GM12878 (cell line): ENCODE data around the gene KPNA1. TPM values are rescaled to one million over a fixed set of nuclear protein-coding genes. Genes with fewer than 3 reads are reported as not detected.
A peak's percentile ranks its signal among the peaks of the same experiment; 100 is the strongest.

Experiments
- ATAC-seq: fragments of 200-7000 bp; cut with Tn5 transposase; 3 replicates; pipeline ENCODE4 v1.9.1; 2020; ENCODE audit warnings: mild to moderate bottlenecking, moderate library complexity
- BruUV-seq: library from RNA; stranded (reverse); fragments of 400-500 nt; replicated peaks from 2 replicates; lab custom pipeline; 2021; lab: Mats Ljungman, UMichigan
- CTCF ChIA-PET: fragments of 300-600 bp; sonication (Branson Sonifier 250); formaldehyde crosslinking; extraction: SDS; loops from one replicate; lab custom pipeline; 2021; ENCODE audit warnings: inconsistent platforms; lab: Yijun Ruan, JAX
- POLR2A ChIA-PET: fragments of 350-600 bp; formaldehyde crosslinking; extraction: SDS; loops from one replicate; lab custom pipeline; 2021; ENCODE audit warnings: inconsistent platforms; lab: Charles Lee
- RAD21 ChIA-PET: fragments of 300-600 bp; sonication (Branson Sonifier 250); formaldehyde crosslinking; loops from one replicate; lab custom pipeline; 2023; ENCODE audit warnings: antibody characterized with exemption; ENCODE audit not compliant: unreplicated experiment; lab: Charles Lee
- SMC1A ChIA-PET: fragments of 300-600 bp; sonication (Branson Sonifier 250); formaldehyde crosslinking; loops from one replicate; lab custom pipeline; 2023; ENCODE audit not compliant: unreplicated experiment, uncharacterized antibody; lab: Charles Lee
- DNase-seq: peaks from one replicate; pipeline ENCODE4 v3.0.0-alpha.2; 2011; ENCODE audit warnings: low read depth, low spot score
- FAIRE-seq: peaks from 3 replicates; lab custom pipeline; 2011; peaks lifted over from hg19 to GRCh38; lab: Jason Lieb, UNC
- H2AFZ ChIP-seq: 2 replicates; pipeline ENCODE4 v1.6.0; 2011; ENCODE audit warnings: low read depth, low read length, control low read depth; ENCODE audit not compliant: control insufficient read depth
- H3K27ac ChIP-seq: 2 replicates; pipeline ENCODE4 v1.5.1; 2011; ENCODE audit warnings: control low read depth; ENCODE audit not compliant: control insufficient read depth, insufficient read depth
- H3K27me3 ChIP-seq, 2 experiments: replicated peaks in 1 of 2; 2 replicates each; pipeline versions ENCODE4 v1.6.0 to v1.6.1; 2011; ENCODE audit warnings: low read length in 1 of 2; ENCODE audit not compliant: control insufficient read depth in 2 of 2, insufficient read depth in 2 of 2
- H3K36me3 ChIP-seq, 2 experiments: 2 replicates each; pipeline ENCODE4 v1.5.1; 2011; ENCODE audit warnings: low read length in 1 of 2; ENCODE audit not compliant: control insufficient read depth in 2 of 2, insufficient read depth in 2 of 2
- H3K4me1 ChIP-seq: 2 replicates; pipeline ENCODE4 v1.6.1; 2011; ENCODE audit warnings: mild to moderate bottlenecking, low read length, moderate library complexity, mixed read lengths; ENCODE audit not compliant: control insufficient read depth, insufficient read depth
- H3K4me2 ChIP-seq: 2 replicates; pipeline ENCODE4 v1.6.0; 2011; ENCODE audit warnings: control low read depth; ENCODE audit not compliant: control insufficient read depth, insufficient read depth
- H3K4me3 ChIP-seq: fragments of 200-600 bp; sonication (generic); 2 replicates; pipeline ENCODE4 v1.5.1; 2016
- H3K79me2 ChIP-seq: 2 replicates; pipeline ENCODE4 v1.6.0; 2011; ENCODE audit warnings: low read length; ENCODE audit not compliant: control insufficient read depth, insufficient read depth
- H3K9ac ChIP-seq: 2 replicates; pipeline ENCODE4 v1.8.0; 2011; ENCODE audit warnings: low read length, control low read depth, mixed read lengths; ENCODE audit not compliant: control insufficient read depth, insufficient read depth
- H3K9me3 ChIP-seq: replicated peaks from 3 replicates; pipeline ENCODE4 v1.5.1; 2011; ENCODE audit warnings: mild to moderate bottlenecking, low read length; ENCODE audit not compliant: control insufficient read depth, insufficient read depth
- H4K20me1 ChIP-seq: 2 replicates; pipeline ENCODE4 v1.6.0; 2011; ENCODE audit not compliant: control insufficient read depth, insufficient read depth
- ATF3 ChIP-seq: IDR thresholded peaks from 2 replicates; pipeline ENCODE4 v1.6.1; 2011; ENCODE audit warnings: low read depth, mild to moderate bottlenecking, low read length, moderate library complexity, borderline replicate concordance; ENCODE audit errors: extremely low read depth
- HSF1 ChIP-seq: fragments of 150-350 bp; IDR thresholded peaks from 2 replicates; pipeline ENCODE4 v1.6.1; 2014; ENCODE audit warnings: mild to moderate bottlenecking, low read depth, low read length
- IKZF2 ChIP-seq, 2 experiments: fragments of 450-650 bp; IDR thresholded peaks; 2 replicates each; pipeline ENCODE4 v1.6.1; 2017; ENCODE audit warnings: mild to moderate bottlenecking in 2 of 2, moderate library complexity in 2 of 2
- JUNB ChIP-seq: IDR thresholded peaks from 2 replicates; pipeline ENCODE4 v1.6.1; 2016; ENCODE audit warnings: antibody characterized with exemption, mild to moderate bottlenecking
- JUND ChIP-seq: IDR thresholded peaks from 2 replicates; pipeline ENCODE4 v1.6.1; 2012; ENCODE audit warnings: low read depth, mild to moderate bottlenecking, low read length, improper control_type of control experiment, moderate library complexity
- MLLT1 ChIP-seq: fragments of 450-650 bp; IDR thresholded peaks from 2 replicates; pipeline ENCODE4 v1.6.1; 2016; ENCODE audit warnings: mild to moderate bottlenecking
- SPI1 ChIP-seq: IDR thresholded peaks from 2 replicates; pipeline ENCODE4 v1.6.1; 2011; ENCODE audit warnings: low read depth, mild to moderate bottlenecking, low read length, moderate library complexity, borderline replicate concordance; ENCODE audit not compliant: insufficient read depth
- SUZ12 ChIP-seq: fragments of 200-600 bp; sonication (generic); IDR thresholded peaks from one replicate; pipeline ENCODE4 v1.6.1; 2018; ENCODE audit warnings: antibody characterized with exemption, mild to moderate bottlenecking; ENCODE audit not compliant: unreplicated experiment
- TBL1XR1 ChIP-seq: IDR thresholded peaks from 2 replicates; pipeline ENCODE4 v1.6.1; 2012; ENCODE audit warnings: low read depth, low read length, improper control_type of control experiment
- WGBS: methylation state at CpG from one replicate; pipeline ENCODE4 v1.1.6; 2016; ENCODE audit warnings: low lambda C conversion rate; ENCODE audit not compliant: insufficient replicate concordance, insufficient coverage; ENCODE audit errors: missing lambda C conversion rate; 5-methylcytosine and 5-hydroxymethylcytosine counted together
- in situ Hi-C: fragments of 300-500 bp; cut with MboI; formaldehyde crosslinking; loops from 9 replicates; pipeline ENCODE4 v1.14.3; 2018; ENCODE audit warnings: mixed read lengths
- intact Hi-C: fragments of 100-400 bp; cut with micrococcal nuclease; formaldehyde crosslinking; loops from one replicate; pipeline ENCODE4 v1.14.2; 2022; ENCODE audit not compliant: unreplicated experiment
- polyA plus RNA-seq, 11 experiments: library from polyadenylated mRNA; depleted of rRNA in 4 of 11; unstranded in 6 of 11; stranded (reverse) in 5 of 11; fragments of >200 nt; fragmentation: Nextera tagmentation in 4 of 11; fragmentation: Illumina TruSeq in 1 of 11; extraction: Ambion mirVana in 4 of 11; extraction: Trizol in 1 of 11; gene quantifications; 1 replicate in 1 of 11; 2 replicates in 10 of 11; pipeline versions ENCODE4 v1.2.1 to v1.2.3, GENCODE V29; 2011 to 2016; ENCODE audit warnings: inconsistent platforms in 2 of 11, missing spikeins in 2 of 11, low read depth in 1 of 11
- total RNA-seq, 4 experiments: library from RNA; depleted of rRNA in 3 of 4; stranded (reverse); fragments of >200 nt in 3 of 4; fragmentation: Illumina TruSeq in 1 of 4; extraction: Trizol in 1 of 4; gene quantifications; 2 replicates each; pipeline versions ENCODE4 v1.2.1 to v1.2.3, GENCODE V29; 2013 to 2021

Gene KPNA1
- total and polyA plus RNA-seq, 10 of the 15 experiments (the other 5 are each of a cell fraction or from before 2014, with no cell fraction given): 8.5 to 52.7 (median 41.0) TPM

- TF ChIP-seq JUNB: no peak
- TF ChIP-seq ATF3: no peak
- no peak for TF ChIP-seq SUZ12
- TF ChIP-seq TBL1XR1: no peak
- no peak for TF ChIP-seq IKZF2 (IDR thresholded peaks at IDR 0.05)
- no peak for TF ChIP-seq SPI1
- no peak for TF ChIP-seq HSF1
Observed at GRCh38 chr3:122513386-122514122, 1.2 kb downstream of the KPNA1 start (continued).

GRCh38 chr3:122512284-122512683 is 2.5 kb downstream of the KPNA1 start:
- no peak overlapping the region for H3K9ac ChIP-seq
- intact Hi-C loops: no loop called here
- FAIRE-seq: no peak
- H3K4me3 ChIP-seq: no peak overlapping the region
- in situ Hi-C loops: no loop called here
- H3K79me2 ChIP-seq: peaks cover 69% of the 10 kb centered on the region
- peaks cover 6% of the 10 kb centered on the region; the same call in 1 of the 2 replicates for H3K4me1 ChIP-seq
- TF ChIP-seq MLLT1 (peak; percentile 73), JUND (no peak)
- H3K27me3 ChIP-seq: no peaks in the 10 kb centered on the region
- H4K20me1 ChIP-seq: no peaks in the 10 kb centered on the region
- ChIA-PET SMC1A (interaction anchor here (0.7 to 4.3 kb wide), 12 partner anchors 12 to 410 kb away, joined by 3 to 31 read pairs (median 4); partner anchors contain the start of gene WDR5B), POLR2A (interaction anchor here (0.7 to 1.1 kb wide), 3 partner anchors 22 to 66 kb away, joined by 3 to 4 read pairs (median 3); no protein-coding TSS in a partner anchor), CTCF (interaction anchor here (1.0 to 2.9 kb wide), 5 partner anchors 11 to 167 kb away, joined by 3 to 13 read pairs (median 5); no protein-coding TSS in a partner anchor), RAD21 (interaction anchor here (0.7 to 1.4 kb wide), 3 partner anchors 52 to 206 kb away, joined by 3 to 5 read pairs (median 4); no protein-coding TSS in a partner anchor)
- H2AFZ ChIP-seq: no peak overlapping the region
- H3K36me3 ChIP-seq: no peaks in the 10 kb centered on the region
- H3K27ac ChIP-seq: no peak overlapping the region
- ATAC-seq: no peak
- H3K4me2 ChIP-seq: no peak overlapping the region
- H3K9me3 ChIP-seq: no peaks in the 10 kb centered on the region; the same call in 2 of the 3 replicates
- 98% methylated on average over 15 of the region's 15 CpGs for WGBS
- DNase-seq: no peak
- BruUV-seq: no TSS peak
